ENCODE measurements around the gene PLXND1.

DNA sequence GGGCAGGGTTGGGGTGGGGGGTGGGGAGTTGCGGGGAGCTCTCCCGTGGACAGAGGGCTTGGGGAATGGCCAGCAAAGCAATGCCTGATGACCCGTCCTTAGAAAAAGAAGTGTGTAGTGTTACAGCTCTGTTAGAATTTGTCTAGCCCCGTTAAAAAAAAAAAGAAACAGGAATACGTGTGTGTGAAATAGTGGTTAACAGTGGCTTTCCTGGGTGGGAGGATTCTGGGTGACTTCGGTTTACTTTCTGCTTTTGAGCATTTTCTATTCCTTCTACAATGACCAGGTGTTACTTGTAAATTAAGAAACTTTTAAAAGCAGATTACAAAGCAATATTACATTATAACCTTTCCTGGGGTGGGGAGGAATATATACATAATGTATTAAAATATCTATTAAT lies 38.5 kb downstream of the PLXND1 start:
- TF ChIP-seq CTCF (IDR thresholded peaks at IDR 0.05): no peak
- TF ChIP-seq POLR2A (IDR thresholded peaks at IDR 0.05): no peak

Data from adrenal gland (tissue), 5 donors.